Epithelial cell of proximal tubule (primary cell): ENCODE data around the gene DNER. TPM values are rescaled to one million over a fixed set of nuclear protein-coding genes. Genes with fewer than 3 reads are reported as not detected.
A peak's percentile ranks its signal among the peaks of the same experiment; 100 is the strongest.
"Not testable (repeated sequence)": the region's sequence is repeated elsewhere in the genome, so short reads cannot be mapped to it uniquely, and the experiment has no call there.

Experiments used
- DNase-seq: peaks from one replicate; pipeline ENCODE4 v3.0.0-alpha.2; 2011; ENCODE audit warnings: low read depth
- H3K4me3 ChIP-seq: 2 replicates; pipeline ENCODE4 v1.5.1; 2011; ENCODE audit warnings: low read depth, mild to moderate bottlenecking, low read length
- total RNA-seq: library from RNA; depleted of rRNA; stranded (reverse); fragments of >200 nt; gene quantifications from 2 replicates; pipeline ENCODE4 v1.2.3, GENCODE V29; 2015
- TF ChIP-seq, protein P1 (sequence below): conservative IDR thresholded peaks from 2 replicates; pipeline ENCODE4 v1.5.1; 2012; ENCODE audit warnings: low read depth, mild to moderate bottlenecking, low read length

Gene DNER
- total RNA-seq, 1 donor from 2014 or later: 2.7 TPM

DNA sequence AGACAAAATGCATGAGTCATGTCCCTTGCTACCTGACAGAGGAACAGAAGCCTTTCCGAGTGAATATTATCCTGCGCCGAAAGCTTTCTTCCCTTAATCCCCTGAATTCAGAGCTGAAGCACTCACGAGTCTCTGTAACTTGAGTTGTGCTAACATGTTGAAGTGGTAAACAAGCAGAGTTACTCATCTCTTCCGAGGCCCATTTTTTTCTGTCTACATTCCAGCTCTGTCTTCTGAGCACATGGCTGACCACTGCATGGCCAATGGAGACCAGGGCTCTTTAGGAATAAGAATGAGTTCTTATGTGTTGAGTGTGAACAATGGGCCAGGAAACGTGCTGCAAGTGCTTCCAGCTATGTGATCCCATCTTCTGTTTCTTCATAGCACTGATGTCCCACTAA, 370.2 kb downstream of the DNER start:
- no peak for DNase-seq
- TF ChIP-seq, protein P1, sequence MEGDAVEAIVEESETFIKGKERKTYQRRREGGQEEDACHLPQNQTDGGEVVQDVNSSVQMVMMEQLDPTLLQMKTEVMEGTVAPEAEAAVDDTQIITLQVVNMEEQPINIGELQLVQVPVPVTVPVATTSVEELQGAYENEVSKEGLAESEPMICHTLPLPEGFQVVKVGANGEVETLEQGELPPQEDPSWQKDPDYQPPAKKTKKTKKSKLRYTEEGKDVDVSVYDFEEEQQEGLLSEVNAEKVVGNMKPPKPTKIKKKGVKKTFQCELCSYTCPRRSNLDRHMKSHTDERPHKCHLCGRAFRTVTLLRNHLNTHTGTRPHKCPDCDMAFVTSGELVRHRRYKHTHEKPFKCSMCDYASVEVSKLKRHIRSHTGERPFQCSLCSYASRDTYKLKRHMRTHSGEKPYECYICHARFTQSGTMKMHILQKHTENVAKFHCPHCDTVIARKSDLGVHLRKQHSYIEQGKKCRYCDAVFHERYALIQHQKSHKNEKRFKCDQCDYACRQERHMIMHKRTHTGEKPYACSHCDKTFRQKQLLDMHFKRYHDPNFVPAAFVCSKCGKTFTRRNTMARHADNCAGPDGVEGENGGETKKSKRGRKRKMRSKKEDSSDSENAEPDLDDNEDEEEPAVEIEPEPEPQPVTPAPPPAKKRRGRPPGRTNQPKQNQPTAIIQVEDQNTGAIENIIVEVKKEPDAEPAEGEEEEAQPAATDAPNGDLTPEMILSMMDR: no peak
- no peak overlapping the region for H3K4me3 ChIP-seq

DNA sequence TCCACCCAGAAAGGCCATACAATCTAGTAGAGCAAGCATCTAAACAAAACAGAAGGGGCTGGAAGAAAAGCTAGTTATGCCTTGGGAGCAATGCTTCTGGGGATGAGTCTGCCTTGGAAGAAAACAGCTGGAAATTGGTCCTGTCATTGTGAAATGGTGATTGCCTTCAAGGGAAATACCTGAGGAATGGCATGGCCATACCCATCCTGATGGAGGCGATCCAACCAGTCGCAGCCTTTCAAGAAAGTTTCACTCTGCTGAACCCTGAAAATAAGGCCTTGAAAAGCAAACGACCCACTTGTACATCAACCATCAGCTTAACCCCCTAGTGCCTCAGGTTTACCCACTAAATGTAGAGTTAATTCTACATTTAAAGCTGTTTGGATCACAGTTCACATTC, 370.7 kb downstream of the DNER start:
- no peak overlapping the region for H3K4me3 ChIP-seq
- no peak for DNase-seq

DNA sequence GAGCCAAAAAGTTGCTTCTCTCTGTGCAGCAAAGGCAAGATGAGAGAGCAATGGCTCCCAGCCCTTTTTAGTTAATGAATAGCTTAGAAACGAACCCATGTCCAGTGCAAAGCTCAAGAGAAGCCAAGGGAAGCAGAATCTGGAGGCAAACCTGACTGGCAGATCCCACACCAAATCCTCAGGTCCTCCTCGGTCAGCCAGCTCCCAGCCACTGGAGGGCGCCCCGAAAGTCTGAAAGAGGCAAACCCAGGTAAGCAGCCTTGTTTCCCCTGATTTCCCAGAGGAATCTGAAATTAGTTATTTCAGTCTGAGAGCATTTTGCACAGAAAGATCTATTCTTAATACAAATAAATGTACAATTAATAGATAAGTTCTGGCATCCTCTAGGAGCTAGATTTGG, 372.0 kb downstream of the DNER start:
- H3K4me3 ChIP-seq: no peak overlapping the region
- TF ChIP-seq, protein P1: peak; percentile 81
- DNase-seq: peak; percentile 7

More for the DNA sequence above, 370.7 kb downstream of the DNER start:
- TF ChIP-seq, protein P1: no peak

DNA sequence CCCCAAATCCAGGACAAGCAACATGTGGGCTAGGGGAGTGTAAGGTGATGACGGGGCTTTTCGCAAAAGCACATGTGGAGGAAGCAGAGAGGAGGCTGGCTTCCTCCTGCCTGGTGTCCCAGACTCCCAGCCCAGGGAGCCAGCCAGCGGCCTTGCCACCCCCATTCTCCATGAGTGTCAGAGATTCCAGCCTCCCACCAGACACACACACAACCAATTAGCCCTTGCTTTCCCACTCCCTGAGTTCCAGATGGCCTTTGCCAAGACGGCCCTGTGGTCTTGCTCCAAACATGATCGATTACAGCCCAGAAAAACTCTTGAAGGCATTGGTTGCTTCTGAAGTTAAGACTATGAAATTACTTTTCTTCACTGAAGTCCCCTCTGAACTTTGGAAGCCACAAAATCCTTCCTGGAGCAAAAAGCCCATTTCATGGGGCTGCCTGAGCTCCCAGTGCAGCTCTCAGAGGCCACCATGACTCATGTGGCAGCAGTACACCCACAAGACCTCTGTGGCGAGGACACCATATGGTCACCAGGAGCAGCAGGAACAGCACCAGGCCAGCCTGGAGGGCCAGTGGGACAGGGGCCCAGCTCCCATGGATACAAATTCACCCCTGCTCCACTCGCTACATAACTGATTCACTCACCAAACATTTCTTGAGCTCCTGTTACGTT, 374.1 kb downstream of the DNER start:
- no peak for DNase-seq
- no peak overlapping the region for H3K4me3 ChIP-seq
- TF ChIP-seq, protein P1: no peak

DNA sequence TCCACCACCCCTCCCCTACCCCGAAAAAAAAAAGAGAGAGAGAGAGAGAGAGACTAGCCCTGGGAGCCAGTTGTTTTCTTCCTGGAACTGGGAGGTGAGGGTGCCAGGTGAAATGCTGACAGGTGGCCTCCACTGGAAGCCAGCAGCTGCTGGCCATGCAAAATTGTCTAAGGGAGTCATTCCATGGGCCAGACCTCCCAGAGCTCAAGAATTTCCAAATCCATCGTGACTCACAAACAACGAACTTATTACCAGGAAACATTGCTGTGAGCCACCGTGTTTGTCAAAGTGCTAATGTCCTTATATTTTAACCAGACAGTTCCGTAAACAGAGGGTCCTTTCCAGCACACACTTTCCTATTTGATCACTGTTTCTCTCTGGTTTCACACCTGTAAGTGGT, 374.7 kb downstream of the DNER start:
- DNase-seq: no peak
- TF ChIP-seq, protein P1: no peak
- H3K4me3 ChIP-seq: no peak overlapping the region

DNA sequence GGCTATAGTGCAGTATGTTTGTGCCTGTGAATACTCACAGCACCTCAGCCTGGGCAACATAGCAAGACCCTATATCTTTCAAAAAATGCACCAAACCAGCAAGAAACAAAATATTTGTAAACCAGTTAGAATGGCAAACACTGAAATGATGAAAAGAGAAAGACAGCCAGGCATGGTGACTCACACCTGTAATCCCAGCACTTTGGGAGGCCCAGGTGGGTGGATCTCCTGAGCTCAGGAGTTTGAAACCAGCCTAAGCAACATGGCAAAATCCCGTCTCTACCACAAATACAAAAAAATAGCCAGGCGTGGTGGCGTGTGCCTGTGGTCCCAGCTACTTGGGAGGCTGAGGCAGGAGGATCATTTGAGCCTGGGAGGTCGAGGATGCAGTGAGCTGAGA, 375.2 kb downstream of the DNER start:
- not testable (repeated sequence) for H3K4me3 ChIP-seq, DNase-seq

DNA sequence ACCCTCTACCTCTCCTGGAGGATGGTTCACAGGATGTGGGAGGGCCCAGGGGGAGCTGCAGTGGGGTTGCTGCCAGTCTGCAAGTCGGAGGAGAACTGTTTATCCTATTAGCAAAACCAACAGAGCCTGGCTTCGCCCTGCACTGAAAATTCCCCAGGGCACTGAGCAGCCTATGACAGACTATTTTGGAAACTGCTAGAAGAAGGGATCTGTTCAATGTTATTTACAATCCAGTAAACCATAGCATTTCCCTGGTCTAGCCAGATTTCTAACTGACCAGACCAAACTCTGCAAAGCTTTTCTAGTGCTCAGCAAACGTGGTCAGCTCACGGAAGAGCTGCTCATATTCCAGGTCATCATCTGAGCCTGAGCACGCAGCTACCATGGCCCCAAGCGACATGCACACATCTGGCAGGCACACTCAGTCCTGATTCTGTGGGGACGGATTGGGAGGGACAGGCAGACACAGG, 378.4 kb downstream of the DNER start:
- no peak overlapping the region for H3K4me3 ChIP-seq
- TF ChIP-seq, protein P1: no peak
- no peak for DNase-seq
